ENCODE measurements around the gene ST3GAL2. TPM values are rescaled to one million over a fixed set of nuclear protein-coding genes. Genes with fewer than 3 reads are reported as not detected.

Gene ST3GAL2
- polyA plus RNA-seq, 2 of the 4 experiments (the other 2 are of a cell fraction): 11.1 to 16.3 TPM

- Histone ChIP-seq H3K4me1 (peaks cover 14% of the 10 kb centered on the region), H3K4me2 (no peak overlapping the region), H3K9me3 (no peaks in the 10 kb centered on the region), H3K4me3 (no peak overlapping the region), H3K27ac (no peak overlapping the region)
- CTCF ChIA-PET: interaction anchor here (1.0 to 8.3 kb wide), 9 partner anchors 12 to 310 kb away, joined by 3 to 110 read pairs (median 4); no protein-coding TSS in a partner anchor
- FAIRE-seq: no peak
- WGBS (ENCODE audit: missing lambda C conversion rate): 90% methylated on average over 17 of the region's 22 CpGs
- ATAC-seq: no peak
- POLR2A ChIA-PET: no interaction called here
- no peak for DNase-seq (ENCODE audit: low read depth in 1 of 2, low spot score in 1 of 2)
- TF ChIP-seq RFX5 (IDR thresholded peaks at IDR 0.05) (no peak), KDM1A (IDR thresholded peaks at IDR 0.05; ENCODE audit: low read depth) (no peak), POLR2A (IDR thresholded peaks at IDR 0.05; ENCODE audit: low read length) (no peak), HOXB13 (CRISPR knock-in tag; IDR thresholded peaks at IDR 0.05; ENCODE audit: low read depth) (no peak), POLR2AphosphoS2 (conservative IDR thresholded peaks at IDR 0.05; ENCODE audit: low read length) (no peak), FOSB (CRISPR knock-in tag; IDR thresholded peaks at IDR 0.05) (no peak), HOXB5 (CRISPR knock-in tag; IDR thresholded peaks at IDR 0.05) (no peak), JUN (IDR thresholded peaks at IDR 0.05) (no peak), ESRRA (IDR thresholded peaks at IDR 0.05; ENCODE audit: borderline replicate concordance, low read length) (no peak), GATA3 (IDR thresholded peaks at IDR 0.05; ENCODE audit: borderline replicate concordance) (no peak), SMC3 (IDR thresholded peaks at IDR 0.05) (no peak), RNF2 (IDR thresholded peaks at IDR 0.05; ENCODE audit: borderline replicate concordance, low read depth) (no peak)
- TF ChIP-seq, protein P1, sequence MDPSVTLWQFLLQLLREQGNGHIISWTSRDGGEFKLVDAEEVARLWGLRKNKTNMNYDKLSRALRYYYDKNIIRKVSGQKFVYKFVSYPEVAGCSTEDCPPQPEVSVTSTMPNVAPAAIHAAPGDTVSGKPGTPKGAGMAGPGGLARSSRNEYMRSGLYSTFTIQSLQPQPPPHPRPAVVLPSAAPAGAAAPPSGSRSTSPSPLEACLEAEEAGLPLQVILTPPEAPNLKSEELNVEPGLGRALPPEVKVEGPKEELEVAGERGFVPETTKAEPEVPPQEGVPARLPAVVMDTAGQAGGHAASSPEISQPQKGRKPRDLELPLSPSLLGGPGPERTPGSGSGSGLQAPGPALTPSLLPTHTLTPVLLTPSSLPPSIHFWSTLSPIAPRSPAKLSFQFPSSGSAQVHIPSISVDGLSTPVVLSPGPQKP (IDR thresholded peaks at IDR 0.05; ENCODE audit: low read depth, low read length): no peak
- TF ChIP-seq, protein P2, sequence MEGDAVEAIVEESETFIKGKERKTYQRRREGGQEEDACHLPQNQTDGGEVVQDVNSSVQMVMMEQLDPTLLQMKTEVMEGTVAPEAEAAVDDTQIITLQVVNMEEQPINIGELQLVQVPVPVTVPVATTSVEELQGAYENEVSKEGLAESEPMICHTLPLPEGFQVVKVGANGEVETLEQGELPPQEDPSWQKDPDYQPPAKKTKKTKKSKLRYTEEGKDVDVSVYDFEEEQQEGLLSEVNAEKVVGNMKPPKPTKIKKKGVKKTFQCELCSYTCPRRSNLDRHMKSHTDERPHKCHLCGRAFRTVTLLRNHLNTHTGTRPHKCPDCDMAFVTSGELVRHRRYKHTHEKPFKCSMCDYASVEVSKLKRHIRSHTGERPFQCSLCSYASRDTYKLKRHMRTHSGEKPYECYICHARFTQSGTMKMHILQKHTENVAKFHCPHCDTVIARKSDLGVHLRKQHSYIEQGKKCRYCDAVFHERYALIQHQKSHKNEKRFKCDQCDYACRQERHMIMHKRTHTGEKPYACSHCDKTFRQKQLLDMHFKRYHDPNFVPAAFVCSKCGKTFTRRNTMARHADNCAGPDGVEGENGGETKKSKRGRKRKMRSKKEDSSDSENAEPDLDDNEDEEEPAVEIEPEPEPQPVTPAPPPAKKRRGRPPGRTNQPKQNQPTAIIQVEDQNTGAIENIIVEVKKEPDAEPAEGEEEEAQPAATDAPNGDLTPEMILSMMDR (IDR thresholded peaks at IDR 0.05): no peak
- TF ChIP-seq, protein P3, sequence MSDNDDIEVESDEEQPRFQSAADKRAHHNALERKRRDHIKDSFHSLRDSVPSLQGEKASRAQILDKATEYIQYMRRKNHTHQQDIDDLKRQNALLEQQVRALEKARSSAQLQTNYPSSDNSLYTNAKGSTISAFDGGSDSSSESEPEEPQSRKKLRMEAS (IDR thresholded peaks at IDR 0.05): no peak
- TF ChIP-seq, protein P4, sequence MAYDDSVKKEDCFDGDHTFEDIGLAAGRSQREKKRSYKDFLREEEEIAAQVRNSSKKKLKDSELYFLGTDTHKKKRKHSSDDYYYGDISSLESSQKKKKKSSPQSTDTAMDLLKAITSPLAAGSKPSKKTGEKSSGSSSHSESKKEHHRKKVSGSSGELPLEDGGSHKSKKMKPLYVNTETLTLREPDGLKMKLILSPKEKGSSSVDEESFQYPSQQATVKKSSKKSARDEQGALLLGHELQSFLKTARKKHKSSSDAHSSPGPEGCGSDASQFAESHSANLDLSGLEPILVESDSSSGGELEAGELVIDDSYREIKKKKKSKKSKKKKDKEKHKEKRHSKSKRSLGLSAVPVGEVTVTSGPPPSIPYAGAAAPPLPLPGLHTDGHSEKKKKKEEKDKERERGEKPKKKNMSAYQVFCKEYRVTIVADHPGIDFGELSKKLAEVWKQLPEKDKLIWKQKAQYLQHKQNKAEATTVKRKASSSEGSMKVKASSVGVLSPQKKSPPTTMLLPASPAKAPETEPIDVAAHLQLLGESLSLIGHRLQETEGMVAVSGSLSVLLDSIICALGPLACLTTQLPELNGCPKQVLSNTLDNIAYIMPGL (CRISPR knock-in tag; IDR thresholded peaks at IDR 0.05; ENCODE audit: borderline replicate concordance): no peak
Observed at GRCh38 chr16:70474320-70475053, 35.6 kb upstream of the ST3GAL2 start.

- CTCF ChIA-PET: interaction anchor here (1.1 to 8.3 kb wide), 10 partner anchors 11 to 309 kb away, joined by 3 to 110 read pairs (median 4); no protein-coding TSS in a partner anchor
Observed at GRCh38 chr16:70473446-70474319, 34.8 kb upstream of the ST3GAL2 start.

More at GRCh38 chr16:70473446-70474319, 34.8 kb upstream of the ST3GAL2 start:
- H3K27ac ChIP-seq: no peak overlapping the region
- H3K4me3 ChIP-seq: no peak overlapping the region
- no peaks in the 10 kb centered on the region for H3K9me3 ChIP-seq
- DNase-seq (ENCODE audit: low read depth in 1 of 2, low spot score in 1 of 2) (peak in 1 of 2 experiments; percentile 30), FAIRE-seq (no peak), ATAC-seq (peak; percentile 16 to 21; a peak in 3 of 6 replicates)
- 91% methylated on average over 18 of the region's 21 CpGs for WGBS (ENCODE audit: missing lambda C conversion rate)
- H3K4me1 ChIP-seq: peaks cover 14% of the 10 kb centered on the region
- TF ChIP-seq, protein P5, sequence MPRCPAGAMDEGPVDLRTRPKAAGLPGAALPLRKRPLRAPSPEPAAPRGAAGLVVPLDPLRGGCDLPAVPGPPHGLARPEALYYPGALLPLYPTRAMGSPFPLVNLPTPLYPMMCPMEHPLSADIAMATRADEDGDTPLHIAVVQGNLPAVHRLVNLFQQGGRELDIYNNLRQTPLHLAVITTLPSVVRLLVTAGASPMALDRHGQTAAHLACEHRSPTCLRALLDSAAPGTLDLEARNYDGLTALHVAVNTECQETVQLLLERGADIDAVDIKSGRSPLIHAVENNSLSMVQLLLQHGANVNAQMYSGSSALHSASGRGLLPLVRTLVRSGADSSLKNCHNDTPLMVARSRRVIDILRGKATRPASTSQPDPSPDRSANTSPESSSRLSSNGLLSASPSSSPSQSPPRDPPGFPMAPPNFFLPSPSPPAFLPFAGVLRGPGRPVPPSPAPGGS (IDR thresholded peaks at IDR 0.05): no peak
- TF ChIP-seq ZNF302 (CRISPR knock-in tag; IDR thresholded peaks at IDR 0.05) (no peak), EHMT2 (IDR thresholded peaks at IDR 0.05; ENCODE audit: low read depth) (no peak), MAFK (IDR thresholded peaks at IDR 0.05; ENCODE audit: partially characterized antibody) (no peak), RAD21 (conservative IDR thresholded peaks at IDR 0.05 in 1 of 2, IDR thresholded peaks at IDR 0.05 in 1 of 2) (peak in 1 of 2 experiments; percentile 43; a peak in 2 of 5 replicates), POLR2A (IDR thresholded peaks at IDR 0.05; ENCODE audit: low read length) (no peak)
- TF ChIP-seq, protein P3 (IDR thresholded peaks at IDR 0.05): no peak
- no peak overlapping the region for H3K4me2 ChIP-seq
- POLR2A ChIA-PET: no interaction called here
